Left lobe of liver (tissue), 2 donors: ENCODE measurements around the gene RAB3GAP1. TPM values are rescaled to one million over a fixed set of nuclear protein-coding genes. Genes with fewer than 3 reads are reported as not detected.
"Not testable (repeated sequence)": the region's sequence is repeated elsewhere in the genome, so short reads cannot be mapped to it uniquely, and the experiment has no call there.

Experiments
- ATAC-seq: fragments of 200-7000 bp; cut with Tn5 transposase; one replicate; pipeline ENCODE4 v1.9.1; 2020; ENCODE audit warnings: mild to moderate bottlenecking, moderate library complexity
- DNase-seq: peaks from one replicate; pipeline ENCODE4 v3.0.0-alpha.2; 2020; ENCODE audit warnings: low spot score
- total RNA-seq: library from RNA; stranded (reverse); gene quantifications from one replicate; pipeline ENCODE4 v1.2.1, GENCODE V29; 2021
- donor health status: DM: no; HTN: no; CAD: no; lungs with moderate emphysema.
- donor health status: DM: no; HTN: yes; CAD: no.

RAB3GAP1 gene
- total RNA-seq, 1 donor from 2014 or later: 13.1 TPM

GRCh38 chr2:135099802-135100483, 47.9 kb downstream of the RAB3GAP1 start:
- no peak for DNase-seq
- no peak for ATAC-seq

- ATAC-seq: peak; percentile 55
- no peak for DNase-seq
Measured at GRCh38 chr2:135103843-135104242, 51.8 kb downstream of the RAB3GAP1 start.

- DNase-seq, ATAC-seq: not testable (repeated sequence)
Measured at GRCh38 chr2:135105513-135106316, 53.6 kb downstream of the RAB3GAP1 start.

- ATAC-seq (no peak), DNase-seq (no peak)
Measured at GRCh38 chr2:135113322-135113721, 61.2 kb downstream of the RAB3GAP1 start.

- ATAC-seq (no peak), DNase-seq (no peak)
Measured at GRCh38 chr2:135119582-135119981, 67.5 kb downstream of the RAB3GAP1 start.

- DNase-seq (no peak), ATAC-seq (peak; percentile 39)
Measured at GRCh38 chr2:135121016-135121657, 69.0 kb downstream of the RAB3GAP1 start.

- DNase-seq, ATAC-seq: not testable (repeated sequence)
Measured at GRCh38 chr2:135121658-135122039, 69.6 kb downstream of the RAB3GAP1 start.

- no peak for ATAC-seq
- DNase-seq: no peak
Measured at GRCh38 chr2:135124924-135125886, 73.1 kb downstream of the RAB3GAP1 start.

GRCh38 chr2:135125940-135126339, 73.8 kb downstream of the RAB3GAP1 start:
- ATAC-seq: no peak
- DNase-seq: no peak

- ATAC-seq (no peak), DNase-seq (no peak)
Measured at GRCh38 chr2:135130751-135131150, 78.7 kb downstream of the RAB3GAP1 start.

- DNase-seq: no peak
- ATAC-seq: no peak
Measured at GRCh38 chr2:135132314-135132713, 80.2 kb downstream of the RAB3GAP1 start.

GRCh38 chr2:135140606-135141005, 88.5 kb downstream of the RAB3GAP1 start:
- DNase-seq (no peak), ATAC-seq (no peak)

- no peak for DNase-seq
- no peak for ATAC-seq
Measured at GRCh38 chr2:135142323-135142722, 90.2 kb downstream of the RAB3GAP1 start.

- no peak for DNase-seq
- ATAC-seq: peak; percentile 13
Measured at GRCh38 chr2:135144343-135144742, 92.3 kb downstream of the RAB3GAP1 start.

GRCh38 chr2:135149251-135149650, 97.2 kb downstream of the RAB3GAP1 start:
- no peak for DNase-seq
- ATAC-seq: no peak

- DNase-seq: no peak
- ATAC-seq: peak; percentile 67
Measured at GRCh38 chr2:135150725-135151124, 98.6 kb downstream of the RAB3GAP1 start.

GRCh38 chr2:135151615-135152014, 99.5 kb downstream of the RAB3GAP1 start:
- DNase-seq: no peak

GRCh38 chr2:135152361-135152760, 100.3 kb downstream of the RAB3GAP1 start:
- ATAC-seq: no peak
- DNase-seq: no peak

More at GRCh38 chr2:135151615-135152014, 99.5 kb downstream of the RAB3GAP1 start:
- ATAC-seq: no peak

- ATAC-seq: no peak
Measured at GRCh38 chr2:135154962-135155361, 102.9 kb downstream of the RAB3GAP1 start.

GRCh38 chr2:135157856-135158255, 105.8 kb downstream of the RAB3GAP1 start:
- no peak for ATAC-seq
- DNase-seq: no peak

More at GRCh38 chr2:135154962-135155361, 102.9 kb downstream of the RAB3GAP1 start:
- DNase-seq: no peak
